Astrocyte (in vitro differentiated cells and primary cell): Measurements from ENCODE around the gene USP36.

Experiments
- EZH2 ChIP-seq: IDR thresholded peaks from 2 replicates; pipeline ENCODE4 v1.6.1; 2012; ENCODE audit warnings: mild to moderate bottlenecking, low read length, inconsistent platforms; ENCODE audit not compliant: insufficient read depth
- TF ChIP-seq, protein P1 (sequence below): IDR thresholded peaks from 2 replicates; pipeline ENCODE4 v1.5.1; 2011; ENCODE audit warnings: low read depth, mild to moderate bottlenecking, inconsistent platforms, low read length, moderate library complexity; ENCODE audit not compliant: insufficient read depth

DNA sequence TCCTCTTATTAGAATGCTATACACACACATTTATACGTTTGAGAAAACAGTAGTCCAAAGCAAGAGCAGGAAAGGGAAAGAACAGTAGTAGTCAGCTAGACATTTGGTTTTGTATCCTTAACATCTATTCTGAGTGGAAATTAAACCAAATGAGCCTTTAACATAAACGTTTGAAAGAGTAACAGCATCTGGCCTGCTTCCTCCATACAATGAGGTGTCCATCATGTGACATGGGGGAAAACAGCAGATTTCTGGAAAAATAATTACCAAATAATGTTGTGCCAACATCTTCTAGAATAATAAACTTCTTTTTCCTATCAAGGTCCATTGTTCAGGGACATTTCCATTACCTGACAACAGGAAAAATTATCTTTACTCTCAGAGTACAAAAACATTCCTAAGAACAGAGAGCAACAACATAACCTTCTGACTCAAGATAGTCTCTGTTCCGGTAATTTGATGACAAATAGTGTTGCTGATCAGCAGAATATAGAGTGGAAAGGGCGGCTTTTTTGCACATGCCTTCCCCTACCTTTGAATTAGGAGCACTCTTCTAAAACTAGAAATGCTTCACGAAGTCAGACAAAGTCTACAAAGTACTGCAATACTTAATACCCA, 78.7 kb downstream of the USP36 start:
- TF ChIP-seq, protein P1, sequence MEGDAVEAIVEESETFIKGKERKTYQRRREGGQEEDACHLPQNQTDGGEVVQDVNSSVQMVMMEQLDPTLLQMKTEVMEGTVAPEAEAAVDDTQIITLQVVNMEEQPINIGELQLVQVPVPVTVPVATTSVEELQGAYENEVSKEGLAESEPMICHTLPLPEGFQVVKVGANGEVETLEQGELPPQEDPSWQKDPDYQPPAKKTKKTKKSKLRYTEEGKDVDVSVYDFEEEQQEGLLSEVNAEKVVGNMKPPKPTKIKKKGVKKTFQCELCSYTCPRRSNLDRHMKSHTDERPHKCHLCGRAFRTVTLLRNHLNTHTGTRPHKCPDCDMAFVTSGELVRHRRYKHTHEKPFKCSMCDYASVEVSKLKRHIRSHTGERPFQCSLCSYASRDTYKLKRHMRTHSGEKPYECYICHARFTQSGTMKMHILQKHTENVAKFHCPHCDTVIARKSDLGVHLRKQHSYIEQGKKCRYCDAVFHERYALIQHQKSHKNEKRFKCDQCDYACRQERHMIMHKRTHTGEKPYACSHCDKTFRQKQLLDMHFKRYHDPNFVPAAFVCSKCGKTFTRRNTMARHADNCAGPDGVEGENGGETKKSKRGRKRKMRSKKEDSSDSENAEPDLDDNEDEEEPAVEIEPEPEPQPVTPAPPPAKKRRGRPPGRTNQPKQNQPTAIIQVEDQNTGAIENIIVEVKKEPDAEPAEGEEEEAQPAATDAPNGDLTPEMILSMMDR = no peak
- TF ChIP-seq EZH2 = no peak
